GM12878 (cell line): Measurements from ENCODE around the gene SGCD. TPM values are rescaled to one million over a fixed set of nuclear protein-coding genes. Genes with fewer than 3 reads are reported as not detected.

Experiments
- ATAC-seq: fragments of 200-7000 bp; cut with Tn5 transposase; 3 replicates; pipeline ENCODE4 v1.9.1; 2020; ENCODE audit warnings: mild to moderate bottlenecking, moderate library complexity
- BruUV-seq: library from RNA; stranded (reverse); fragments of 400-500 nt; replicated peaks from 2 replicates; lab custom pipeline; 2021; lab: Mats Ljungman, UMichigan
- CTCF ChIA-PET: fragments of 300-600 bp; sonication (Branson Sonifier 250); formaldehyde crosslinking; extraction: SDS; loops from one replicate; lab custom pipeline; 2021; ENCODE audit warnings: inconsistent platforms; lab: Yijun Ruan, JAX
- POLR2A ChIA-PET: fragments of 350-600 bp; formaldehyde crosslinking; extraction: SDS; loops from one replicate; lab custom pipeline; 2021; ENCODE audit warnings: inconsistent platforms; lab: Charles Lee
- RAD21 ChIA-PET: fragments of 300-600 bp; sonication (Branson Sonifier 250); formaldehyde crosslinking; loops from one replicate; lab custom pipeline; 2023; ENCODE audit warnings: antibody characterized with exemption; ENCODE audit not compliant: unreplicated experiment; lab: Charles Lee
- SMC1A ChIA-PET: fragments of 300-600 bp; sonication (Branson Sonifier 250); formaldehyde crosslinking; loops from one replicate; lab custom pipeline; 2023; ENCODE audit not compliant: unreplicated experiment, uncharacterized antibody; lab: Charles Lee
- DNase-seq: peaks from one replicate; pipeline ENCODE4 v3.0.0-alpha.2; 2011; ENCODE audit warnings: low read depth, low spot score
- FAIRE-seq: peaks from 3 replicates; lab custom pipeline; 2011; peaks lifted over from hg19 to GRCh38; lab: Jason Lieb, UNC
- H2AFZ ChIP-seq: 2 replicates; pipeline ENCODE4 v1.6.0; 2011; ENCODE audit warnings: low read depth, low read length, control low read depth; ENCODE audit not compliant: control insufficient read depth
- H3K27ac ChIP-seq: 2 replicates; pipeline ENCODE4 v1.5.1; 2011; ENCODE audit warnings: control low read depth; ENCODE audit not compliant: control insufficient read depth, insufficient read depth
- H3K27me3 ChIP-seq, 2 experiments: replicated peaks in 1 of 2; 2 replicates each; pipeline versions ENCODE4 v1.6.0 to v1.6.1; 2011; ENCODE audit warnings: low read length in 1 of 2; ENCODE audit not compliant: control insufficient read depth in 2 of 2, insufficient read depth in 2 of 2
- H3K36me3 ChIP-seq, 2 experiments: 2 replicates each; pipeline ENCODE4 v1.5.1; 2011; ENCODE audit warnings: low read length in 1 of 2; ENCODE audit not compliant: control insufficient read depth in 2 of 2, insufficient read depth in 2 of 2
- H3K4me1 ChIP-seq: 2 replicates; pipeline ENCODE4 v1.6.1; 2011; ENCODE audit warnings: mild to moderate bottlenecking, low read length, moderate library complexity, mixed read lengths; ENCODE audit not compliant: control insufficient read depth, insufficient read depth
- H3K4me2 ChIP-seq: 2 replicates; pipeline ENCODE4 v1.6.0; 2011; ENCODE audit warnings: control low read depth; ENCODE audit not compliant: control insufficient read depth, insufficient read depth
- H3K4me3 ChIP-seq: fragments of 200-600 bp; sonication (generic); 2 replicates; pipeline ENCODE4 v1.5.1; 2016
- H3K79me2 ChIP-seq: 2 replicates; pipeline ENCODE4 v1.6.0; 2011; ENCODE audit warnings: low read length; ENCODE audit not compliant: control insufficient read depth, insufficient read depth
- H3K9ac ChIP-seq: 2 replicates; pipeline ENCODE4 v1.8.0; 2011; ENCODE audit warnings: low read length, control low read depth, mixed read lengths; ENCODE audit not compliant: control insufficient read depth, insufficient read depth
- H3K9me3 ChIP-seq: replicated peaks from 3 replicates; pipeline ENCODE4 v1.5.1; 2011; ENCODE audit warnings: mild to moderate bottlenecking, low read length; ENCODE audit not compliant: control insufficient read depth, insufficient read depth
- H4K20me1 ChIP-seq: 2 replicates; pipeline ENCODE4 v1.6.0; 2011; ENCODE audit not compliant: control insufficient read depth, insufficient read depth
- BCL11A ChIP-seq: IDR thresholded peaks from 2 replicates; pipeline ENCODE4 v1.6.1; 2011; ENCODE audit warnings: low read depth, low read length
- CEBPB ChIP-seq, 2 experiments: fragments of 150-350 bp in 1 of 2; IDR thresholded peaks; 2 replicates each; pipeline ENCODE4 v1.6.1; 2012 to 2014; ENCODE audit warnings: low read depth in 2 of 2, low read length in 2 of 2, borderline replicate concordance in 1 of 2, inconsistent platforms in 1 of 2
- FOS ChIP-seq: IDR thresholded peaks from 3 replicates; pipeline ENCODE4 v1.6.1; 2011; ENCODE audit warnings: borderline replicate concordance; ENCODE audit not compliant: insufficient read length; ENCODE audit errors: extremely low read depth
- LARP7 ChIP-seq: fragments of 450-650 bp; IDR thresholded peaks from 2 replicates; pipeline ENCODE4 v1.6.1; 2017; ENCODE audit warnings: mild to moderate bottlenecking
- MTA3 ChIP-seq: IDR thresholded peaks from 2 replicates; pipeline ENCODE4 v1.6.1; 2012; ENCODE audit warnings: low read length, inconsistent platforms, borderline replicate concordance
- MXI1 ChIP-seq: fragments of 150-350 bp; IDR thresholded peaks from 2 replicates; pipeline ENCODE4 v1.6.1; 2011; ENCODE audit warnings: low read depth, mild to moderate bottlenecking, inconsistent platforms, low read length, improper control_type of control experiment
- RB1 ChIP-seq: fragments of 450-650 bp; formaldehyde crosslinking; IDR thresholded peaks from 2 replicates; pipeline ENCODE4 v1.6.1; 2017; ENCODE audit warnings: mild to moderate bottlenecking, borderline replicate concordance
- SREBF1 ChIP-seq: IDR thresholded peaks from 2 replicates; pipeline ENCODE4 v1.6.1; 2012; ENCODE audit warnings: mild to moderate bottlenecking, low read length
- SREBF2 ChIP-seq: IDR thresholded peaks from 2 replicates; pipeline ENCODE4 v1.6.1; 2012; ENCODE audit warnings: mild to moderate bottlenecking, low read length
- in situ Hi-C: fragments of 300-500 bp; cut with MboI; formaldehyde crosslinking; loops from 9 replicates; pipeline ENCODE4 v1.14.3; 2018; ENCODE audit warnings: mixed read lengths
- intact Hi-C: fragments of 100-400 bp; cut with micrococcal nuclease; formaldehyde crosslinking; loops from one replicate; pipeline ENCODE4 v1.14.2; 2022; ENCODE audit not compliant: unreplicated experiment
- polyA plus RNA-seq, 11 experiments: library from polyadenylated mRNA; depleted of rRNA in 4 of 11; unstranded in 6 of 11; stranded (reverse) in 5 of 11; fragments of >200 nt; fragmentation: Nextera tagmentation in 4 of 11; fragmentation: Illumina TruSeq in 1 of 11; extraction: Ambion mirVana in 4 of 11; extraction: Trizol in 1 of 11; gene quantifications; 1 replicate in 1 of 11; 2 replicates in 10 of 11; pipeline versions ENCODE4 v1.2.1 to v1.2.3, GENCODE V29; 2011 to 2016; ENCODE audit warnings: inconsistent platforms in 2 of 11, missing spikeins in 2 of 11, low read depth in 1 of 11
- total RNA-seq, 4 experiments: library from RNA; depleted of rRNA in 3 of 4; stranded (reverse); fragments of >200 nt in 3 of 4; fragmentation: Illumina TruSeq in 1 of 4; extraction: Trizol in 1 of 4; gene quantifications; 2 replicates each; pipeline versions ENCODE4 v1.2.1 to v1.2.3, GENCODE V29; 2013 to 2021
- TF ChIP-seq, protein P1 (sequence below): fragments of 450-650 bp; conservative IDR thresholded peaks from 2 replicates; pipeline ENCODE4 v1.6.1; 2017; ENCODE audit warnings: mild to moderate bottlenecking, moderate library complexity
- TF ChIP-seq, protein P2 (sequence below): fragments of 450-650 bp; formaldehyde crosslinking; IDR thresholded peaks from 2 replicates; pipeline ENCODE4 v1.5.0; 2022; ENCODE audit warnings: mild to moderate bottlenecking, missing genetic modification characterization

Gene SGCD
- total and polyA plus RNA-seq, 10 of the 15 experiments (the other 5 are each of a cell fraction or from before 2014, with no cell fraction given) = 0.06 TPM; not detected in 9

- CTCF ChIA-PET = no interaction called here
- in situ Hi-C loops = no loop called here
- FAIRE-seq = no peak
These were observed 133.5 kb downstream of the SGCD start for GRCh38 chr5:156460471-156460870.

More at GRCh38 chr5:156460471-156460870, 133.5 kb downstream of the SGCD start:
- Histone ChIP-seq H2AFZ (no peak overlapping the region), H3K4me3 (no peak overlapping the region), H3K36me3 (no peaks in the 10 kb centered on the region), H4K20me1 (no peaks in the 10 kb centered on the region), H3K79me2 (no peaks in the 10 kb centered on the region), H3K4me2 (no peak overlapping the region), H3K9ac (no peak overlapping the region), H3K27ac (no peak overlapping the region), H3K9me3 (no peaks in the 10 kb centered on the region), H3K27me3 (no peaks in the 10 kb centered on the region), H3K4me1 (no peaks in the 10 kb centered on the region)
- RAD21 ChIA-PET = no interaction called here
- DNase-seq (no peak), ATAC-seq (no peak)
- BruUV-seq = no TSS peak
- intact Hi-C loops = no loop called here
- POLR2A ChIA-PET = no interaction called here
- SMC1A ChIA-PET = no interaction called here
- no peak for TF ChIP-seq LARP7
- TF ChIP-seq CEBPB (IDR thresholded peaks at IDR 0.05; ENCODE audit: borderline replicate concordance in 1 of 2, low read depth in 2 of 2, low read length in 2 of 2) = no peak
- TF ChIP-seq, protein P1, sequence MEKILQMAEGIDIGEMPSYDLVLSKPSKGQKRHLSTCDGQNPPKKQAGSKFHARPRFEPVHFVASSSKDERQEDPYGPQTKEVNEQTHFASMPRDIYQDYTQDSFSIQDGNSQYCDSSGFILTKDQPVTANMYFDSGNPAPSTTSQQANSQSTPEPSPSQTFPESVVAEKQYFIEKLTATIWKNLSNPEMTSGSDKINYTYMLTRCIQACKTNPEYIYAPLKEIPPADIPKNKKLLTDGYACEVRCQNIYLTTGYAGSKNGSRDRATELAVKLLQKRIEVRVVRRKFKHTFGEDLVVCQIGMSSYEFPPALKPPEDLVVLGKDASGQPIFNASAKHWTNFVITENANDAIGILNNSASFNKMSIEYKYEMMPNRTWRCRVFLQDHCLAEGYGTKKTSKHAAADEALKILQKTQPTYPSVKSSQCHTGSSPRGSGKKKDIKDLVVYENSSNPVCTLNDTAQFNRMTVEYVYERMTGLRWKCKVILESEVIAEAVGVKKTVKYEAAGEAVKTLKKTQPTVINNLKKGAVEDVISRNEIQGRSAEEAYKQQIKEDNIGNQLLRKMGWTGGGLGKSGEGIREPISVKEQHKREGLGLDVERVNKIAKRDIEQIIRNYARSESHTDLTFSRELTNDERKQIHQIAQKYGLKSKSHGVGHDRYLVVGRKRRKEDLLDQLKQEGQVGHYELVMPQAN = no peak
- no peak for TF ChIP-seq BCL11A
- no peak for TF ChIP-seq SREBF2
- TF ChIP-seq RB1 = no peak
- TF ChIP-seq MTA3 = no peak
- TF ChIP-seq FOS = no peak
- TF ChIP-seq, protein P2, sequence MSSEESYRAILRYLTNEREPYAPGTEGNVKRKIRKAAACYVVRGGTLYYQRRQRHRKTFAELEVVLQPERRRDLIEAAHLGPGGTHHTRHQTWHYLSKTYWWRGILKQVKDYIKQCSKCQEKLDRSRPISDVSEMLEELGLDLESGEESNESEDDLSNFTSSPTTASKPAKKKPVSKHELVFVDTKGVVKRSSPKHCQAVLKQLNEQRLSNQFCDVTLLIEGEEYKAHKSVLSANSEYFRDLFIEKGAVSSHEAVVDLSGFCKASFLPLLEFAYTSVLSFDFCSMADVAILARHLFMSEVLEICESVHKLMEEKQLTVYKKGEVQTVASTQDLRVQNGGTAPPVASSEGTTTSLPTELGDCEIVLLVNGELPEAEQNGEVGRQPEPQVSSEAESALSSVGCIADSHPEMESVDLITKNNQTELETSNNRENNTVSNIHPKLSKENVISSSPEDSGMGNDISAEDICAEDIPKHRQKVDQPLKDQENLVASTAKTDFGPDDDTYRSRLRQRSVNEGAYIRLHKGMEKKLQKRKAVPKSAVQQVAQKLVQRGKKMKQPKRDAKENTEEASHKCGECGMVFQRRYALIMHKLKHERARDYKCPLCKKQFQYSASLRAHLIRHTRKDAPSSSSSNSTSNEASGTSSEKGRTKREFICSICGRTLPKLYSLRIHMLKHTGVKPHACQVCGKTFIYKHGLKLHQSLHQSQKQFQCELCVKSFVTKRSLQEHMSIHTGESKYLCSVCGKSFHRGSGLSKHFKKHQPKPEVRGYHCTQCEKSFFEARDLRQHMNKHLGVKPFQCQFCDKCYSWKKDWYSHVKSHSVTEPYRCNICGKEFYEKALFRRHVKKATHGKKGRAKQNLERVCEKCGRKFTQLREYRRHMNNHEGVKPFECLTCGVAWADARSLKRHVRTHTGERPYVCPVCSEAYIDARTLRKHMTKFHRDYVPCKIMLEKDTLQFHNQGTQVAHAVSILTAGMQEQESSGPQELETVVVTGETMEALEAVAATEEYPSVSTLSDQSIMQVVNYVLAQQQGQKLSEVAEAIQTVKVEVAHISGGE (CRISPR knock-in tag) = no peak
- no peak for TF ChIP-seq SREBF1
- no peak for TF ChIP-seq MXI1
